Left ventricle myocardium inferior (tissue), 1 donor: ENCODE data around the gene PPM1D. TPM values are rescaled to one million over a fixed set of nuclear protein-coding genes. Genes with fewer than 3 reads are reported as not detected.

ENCODE experiments used
- DNase-seq: peaks from one replicate; pipeline ENCODE4 v3.0.0-alpha.2; 2020
- H3K27ac ChIP-seq: fragments of 200-600 bp; replicated peaks from 2 replicates; pipeline ENCODE4 v1.8.0; 2021
- H3K27me3 ChIP-seq: fragments of 200-600 bp; 2 replicates; pipeline ENCODE4 v1.8.0; 2021; ENCODE audit warnings: low read depth
- H3K36me3 ChIP-seq: fragments of 200-600 bp; 2 replicates; pipeline ENCODE4 v1.8.0; 2021
- H3K4me1 ChIP-seq: fragments of 200-600 bp; 2 replicates; pipeline ENCODE4 v1.8.0; 2021
- H3K4me3 ChIP-seq: fragments of 200-600 bp; 2 replicates; pipeline ENCODE4 v1.8.0; 2021; ENCODE audit warnings: mild to moderate bottlenecking, moderate library complexity
- H3K9me3 ChIP-seq: fragments of 200-600 bp; replicated peaks from 2 replicates; pipeline ENCODE4 v1.8.0; 2021
- CTCF ChIP-seq: fragments of 200-600 bp; IDR thresholded peaks from 2 replicates; pipeline ENCODE4 v1.8.0; 2021; ENCODE audit warnings: antibody characterized with exemption, mild to moderate bottlenecking, borderline replicate concordance
- intact Hi-C: fragments of 100-400 bp; cut with micrococcal nuclease; formaldehyde crosslinking; loops from one replicate; pipeline ENCODE4 v1.11.0; 2022
- total RNA-seq: library from RNA; stranded (reverse); fragmentation: NEBNext Ultra II Directional; extraction: Animal tissue kit (Norgen Biotek cat#: 25700); gene quantifications from one replicate; pipeline ENCODE4 v1.2.1, GENCODE V29; 2021
- donor health status: DM: no; HTN: yes; CAD: no; lungs with severe emphysema.

Gene PPM1D
- total RNA-seq, 1 donor from 2014 or later: 6.8 TPM

DNA sequence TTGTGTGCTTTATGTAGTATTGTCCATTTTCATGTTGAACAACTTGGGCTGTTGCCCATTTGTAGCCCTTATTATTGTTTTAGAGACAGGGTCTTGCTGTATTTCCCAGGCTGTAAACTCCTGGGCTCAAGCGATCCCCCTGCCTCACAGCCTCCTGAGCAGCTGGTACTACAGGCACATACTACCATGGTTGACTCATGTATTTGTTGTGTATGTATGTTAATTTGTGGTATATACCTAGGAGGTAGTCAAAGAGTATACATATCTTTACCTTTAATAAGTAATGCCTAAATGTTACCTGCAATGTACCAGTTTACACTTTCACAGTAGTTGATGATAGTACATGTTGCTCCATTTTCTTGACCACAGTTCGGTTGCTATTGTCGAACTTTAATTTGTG lies 18.1 kb downstream of the PPM1D start:
- Histone ChIP-seq H3K4me1 (peaks cover 23% of the 10 kb centered on the region), H3K36me3 (peaks cover 5% of the 10 kb centered on the region), H3K27me3 (no peaks in the 10 kb centered on the region), H3K4me3 (no peak overlapping the region), H3K27ac (no peak overlapping the region), H3K9me3 (no peaks in the 10 kb centered on the region)
- intact Hi-C loops: no loop called here
- no peak for DNase-seq
- TF ChIP-seq CTCF: no peak

DNA sequence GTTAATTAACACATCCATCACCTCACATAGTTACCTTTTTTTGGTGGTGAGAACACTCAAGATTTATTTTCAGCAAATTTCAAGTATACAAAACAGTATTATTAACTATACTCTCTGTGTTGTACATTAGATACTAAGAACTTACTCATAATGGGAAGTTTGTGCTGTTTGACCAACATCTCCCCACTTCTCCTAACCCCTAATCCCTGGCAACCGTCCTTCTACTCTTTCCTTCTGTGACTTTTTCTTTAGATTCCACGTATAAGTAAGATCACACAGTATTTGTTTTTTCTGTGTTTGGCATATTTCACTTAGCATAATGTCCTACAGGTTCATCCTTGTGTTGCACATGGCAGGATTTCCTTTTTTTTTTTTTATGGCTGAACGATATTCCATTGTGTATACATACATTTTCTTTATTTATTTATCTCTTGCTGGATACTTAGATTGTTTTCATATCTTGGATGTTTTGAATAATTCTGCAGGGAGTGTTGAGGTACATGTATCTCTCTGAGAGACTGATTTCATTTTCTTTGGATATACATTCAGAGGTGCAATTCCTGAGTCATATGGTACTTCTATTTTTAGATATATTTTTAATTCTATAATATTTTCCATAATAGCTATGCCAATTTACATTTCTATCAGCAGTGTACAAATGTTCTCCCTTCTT lies 19.0 kb downstream of the PPM1D start:
- no peak overlapping the region for H3K27ac ChIP-seq
- no peak for TF ChIP-seq CTCF
- H3K36me3 ChIP-seq: peaks cover 5% of the 10 kb centered on the region
- H3K4me1 ChIP-seq: peaks cover 23% of the 10 kb centered on the region
- DNase-seq: no peak
- no peaks in the 10 kb centered on the region for H3K9me3 ChIP-seq
- H3K27me3 ChIP-seq: no peaks in the 10 kb centered on the region
- intact Hi-C loops: no loop called here
- H3K4me3 ChIP-seq: no peak overlapping the region

GRCh38 chr17:60622961-60623360 lies 23.0 kb downstream of the PPM1D start:
- Histone ChIP-seq H3K36me3 (peaks cover 17% of the 10 kb centered on the region), H3K27me3 (no peaks in the 10 kb centered on the region), H3K27ac (no peak overlapping the region), H3K4me3 (no peak overlapping the region), H3K9me3 (no peaks in the 10 kb centered on the region), H3K4me1 (peaks cover 17% of the 10 kb centered on the region)
- intact Hi-C loops: no loop called here
- TF ChIP-seq CTCF: no peak
- no peak for DNase-seq

GRCh38 chr17:60623415-60623814 lies 23.4 kb downstream of the PPM1D start:
- H3K27ac ChIP-seq: no peak overlapping the region
- H3K27me3 ChIP-seq: no peaks in the 10 kb centered on the region
- H3K36me3 ChIP-seq: peaks cover 20% of the 10 kb centered on the region
- H3K9me3 ChIP-seq: no peaks in the 10 kb centered on the region
- no peak for TF ChIP-seq CTCF
- peaks cover 13% of the 10 kb centered on the region for H3K4me1 ChIP-seq
- intact Hi-C loops: no loop called here
- no peak overlapping the region for H3K4me3 ChIP-seq
- no peak for DNase-seq

GRCh38 chr17:60627124-60627523 lies 27.1 kb downstream of the PPM1D start:
- no peak for TF ChIP-seq CTCF
- no peak overlapping the region for H3K4me3 ChIP-seq
- H3K27ac ChIP-seq: no peak overlapping the region
- H3K4me1 ChIP-seq: no peaks in the 10 kb centered on the region
- intact Hi-C loops: no loop called here
- no peaks in the 10 kb centered on the region for H3K9me3 ChIP-seq
- DNase-seq: no peak
- no peaks in the 10 kb centered on the region for H3K27me3 ChIP-seq
- H3K36me3 ChIP-seq: peaks cover 33% of the 10 kb centered on the region
